SIG-M5 treated with dmso at 0.1 percent for 504 hours (cell line): Measurements from ENCODE around the gene TCF20.

ENCODE experiments used
- DNase-seq: peaks from one replicate; lab custom pipeline; 2025; ENCODE audit not compliant: unreplicated experiment; lab: John Stamatoyannopoulos, UW

Gene TCF20

DNA sequence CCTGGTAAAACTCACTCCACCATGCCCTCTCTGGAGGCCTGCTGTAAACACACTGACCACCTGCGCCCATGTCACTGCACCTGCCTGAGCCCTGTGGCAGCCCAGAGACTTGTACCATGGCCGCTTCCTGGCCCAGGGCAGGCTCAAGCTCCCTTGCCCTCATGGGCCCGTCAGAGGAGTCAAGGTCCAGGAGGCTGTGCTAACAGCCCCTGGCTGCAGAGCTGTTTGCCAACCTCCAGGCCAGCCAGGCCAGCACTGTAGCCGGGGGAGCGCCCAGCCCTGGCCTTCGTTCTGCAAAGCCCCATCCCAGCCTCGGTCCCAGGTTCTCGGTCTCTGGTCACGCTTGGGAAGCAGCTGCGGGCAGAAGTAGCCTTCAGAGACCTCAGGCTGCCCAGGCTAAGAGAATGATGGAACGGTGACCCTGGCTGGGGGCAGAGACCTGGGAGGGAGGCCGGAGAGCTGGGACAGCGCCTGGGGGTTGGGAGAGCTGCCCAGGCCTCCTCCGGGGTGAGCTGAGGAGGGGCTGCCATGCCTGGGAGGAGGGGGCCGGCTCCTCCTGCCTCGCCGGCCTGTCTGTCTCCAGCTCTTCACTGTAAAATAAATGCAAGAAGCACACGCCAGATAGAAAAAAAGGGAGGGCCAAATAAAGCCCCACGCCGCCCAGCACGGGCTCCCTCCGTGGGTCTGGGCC lies 11.9 kb upstream of the TCF20 start:
- DNase-seq = no peak

DNA sequence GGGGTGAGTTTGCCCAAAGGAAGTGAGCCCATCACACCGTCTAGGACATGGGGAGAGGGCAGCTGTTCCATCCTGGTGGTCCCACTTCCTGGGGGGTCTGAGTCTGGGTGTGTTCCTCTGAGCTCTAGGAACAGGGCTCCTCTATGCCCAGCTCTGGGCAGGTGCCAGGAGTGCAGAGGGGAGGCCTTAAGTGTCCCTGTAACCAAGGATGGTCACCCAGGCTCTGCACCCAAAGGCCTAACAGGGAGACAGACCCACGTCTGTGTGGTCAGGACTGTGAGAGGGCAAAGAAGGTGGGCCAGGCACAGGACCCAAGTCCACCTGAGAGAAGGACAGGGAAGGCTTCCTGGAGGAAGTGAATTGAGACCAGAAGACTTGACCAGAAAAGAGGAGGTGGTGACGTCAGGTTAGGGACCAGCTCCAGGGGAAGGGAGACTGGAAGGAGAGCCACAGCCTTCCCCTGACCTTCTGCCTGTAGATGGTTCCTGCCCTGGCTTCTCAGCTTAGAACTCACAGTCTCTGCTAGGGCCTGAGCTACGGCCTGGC lies 11.3 kb upstream of the TCF20 start:
- no peak for DNase-seq

DNA sequence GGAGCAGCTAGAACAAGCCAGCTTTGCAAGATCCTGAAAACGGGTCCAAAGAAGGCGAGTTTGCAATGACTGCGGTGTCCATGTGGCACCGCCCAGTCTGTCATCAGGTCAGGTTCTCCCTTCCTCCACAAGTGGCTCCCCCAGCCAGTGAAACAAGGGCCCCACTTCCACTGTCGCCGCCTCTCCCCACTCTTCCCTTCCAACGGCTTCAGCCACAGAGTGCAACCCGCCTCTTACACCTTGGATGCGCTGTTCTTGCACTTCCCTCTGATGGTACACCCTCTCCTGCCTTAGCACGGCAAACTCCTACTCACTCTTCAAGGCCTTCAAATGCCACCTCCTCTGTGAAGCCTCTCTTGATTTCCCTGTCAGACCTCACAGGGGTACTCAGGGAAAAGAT lies 10.8 kb upstream of the TCF20 start:
- DNase-seq = no peak

DNA sequence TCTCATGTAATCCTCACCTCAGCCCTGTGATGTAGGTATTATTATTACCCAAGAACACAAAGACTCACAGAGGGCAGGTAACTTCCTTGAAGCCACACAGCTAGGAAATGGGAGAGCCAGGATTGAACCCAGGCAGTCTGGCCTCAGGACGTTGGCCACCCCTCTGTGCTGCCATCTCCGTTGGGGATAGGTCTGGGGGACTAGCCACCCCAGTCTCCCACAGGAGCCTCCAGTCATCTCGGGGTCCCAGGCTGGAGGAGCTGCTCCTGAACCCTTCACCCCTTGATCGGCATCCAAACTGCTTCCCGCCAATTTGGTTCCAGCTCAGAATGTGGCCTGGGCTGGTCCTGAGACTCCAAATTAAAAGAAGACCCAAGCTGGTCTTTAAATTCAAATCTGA lies 10.4 kb upstream of the TCF20 start:
- no peak for DNase-seq

DNA sequence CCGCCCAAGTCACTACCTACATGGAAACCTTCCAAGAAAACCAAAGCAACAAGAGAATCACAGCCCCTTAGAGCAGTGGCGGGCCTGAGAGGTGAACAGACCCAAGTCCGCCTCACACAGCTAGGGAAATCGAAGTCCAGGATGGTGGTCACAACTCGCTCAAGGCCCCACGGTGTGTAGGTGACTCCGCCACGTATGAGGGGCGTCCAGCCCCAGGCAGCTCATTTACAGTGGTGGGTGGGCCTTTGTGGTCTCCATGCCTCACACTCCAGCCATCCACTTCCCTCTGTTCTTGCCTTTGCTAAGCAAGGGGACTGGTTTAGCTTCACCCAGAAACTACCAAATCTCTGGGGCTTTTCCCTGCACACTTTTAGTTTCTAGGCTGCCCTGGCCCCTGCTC lies 9.7 kb upstream of the TCF20 start:
- DNase-seq = no peak

DNA sequence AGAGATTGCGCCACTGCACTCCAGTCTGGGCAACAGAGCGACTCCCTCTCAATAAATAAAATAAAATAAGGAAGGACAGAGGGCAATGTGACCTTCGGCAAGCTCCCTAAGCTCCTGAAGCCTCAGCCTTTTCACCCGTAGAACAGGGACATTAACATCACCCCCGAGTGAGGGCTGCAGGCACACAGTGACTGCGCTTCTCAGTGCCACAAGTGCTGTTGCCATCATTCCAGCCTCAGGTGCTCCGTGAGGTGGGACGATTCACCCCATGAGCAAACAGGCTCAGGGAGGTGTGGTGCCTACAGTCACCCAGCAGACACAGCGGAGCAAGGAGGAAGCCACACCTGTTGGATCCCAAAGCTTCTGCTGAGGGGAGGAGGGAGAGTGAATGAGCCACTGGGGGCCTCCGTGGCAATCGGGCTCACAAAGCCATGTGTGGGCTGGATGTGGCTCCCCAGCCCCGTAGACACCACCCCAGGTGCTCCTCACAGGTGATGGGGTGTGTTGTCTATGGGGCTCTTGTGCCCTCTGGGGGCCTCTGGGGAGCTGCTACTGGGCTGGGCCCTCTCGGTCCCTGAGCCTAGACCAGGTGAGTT lies 9.1 kb upstream of the TCF20 start:
- DNase-seq = no peak

DNA sequence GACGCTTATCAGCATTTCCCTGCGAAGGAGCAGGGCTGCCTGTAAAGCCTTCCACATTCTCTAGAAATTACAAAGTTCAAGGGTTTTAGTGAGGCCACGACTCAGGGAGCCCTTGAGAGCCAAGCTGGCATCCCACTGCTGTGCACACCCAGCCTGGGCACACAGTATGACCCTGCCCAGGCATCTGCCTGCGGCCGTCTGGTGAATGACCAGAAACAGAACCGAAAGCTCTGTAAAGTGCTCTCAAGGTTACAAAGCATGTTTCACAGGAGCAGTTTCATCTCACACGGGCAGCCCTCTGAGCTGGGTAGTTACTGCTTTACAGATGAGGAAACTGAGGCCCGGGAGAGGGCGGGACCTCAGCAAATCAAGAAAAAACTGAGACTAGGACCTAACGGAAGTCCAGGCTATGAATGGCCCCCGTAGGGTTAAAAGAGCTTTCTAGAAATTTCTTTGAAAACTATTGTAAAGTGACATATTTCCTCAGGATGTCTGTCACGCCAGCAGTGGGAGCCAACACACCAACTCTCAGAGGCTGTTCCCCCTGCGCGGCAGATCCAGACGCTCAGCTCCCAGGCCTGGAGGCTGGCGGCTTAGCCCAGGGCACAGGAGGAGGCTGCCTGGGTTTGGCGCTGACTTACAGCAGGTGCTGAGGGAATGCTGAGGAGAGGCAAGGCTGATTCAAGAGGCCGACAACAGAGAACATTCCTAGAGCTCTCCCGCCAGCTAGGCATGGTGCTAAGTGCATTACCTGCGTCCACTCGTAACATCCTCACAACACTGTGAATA lies 7.7 kb upstream of the TCF20 start:
- no peak for DNase-seq

DNA sequence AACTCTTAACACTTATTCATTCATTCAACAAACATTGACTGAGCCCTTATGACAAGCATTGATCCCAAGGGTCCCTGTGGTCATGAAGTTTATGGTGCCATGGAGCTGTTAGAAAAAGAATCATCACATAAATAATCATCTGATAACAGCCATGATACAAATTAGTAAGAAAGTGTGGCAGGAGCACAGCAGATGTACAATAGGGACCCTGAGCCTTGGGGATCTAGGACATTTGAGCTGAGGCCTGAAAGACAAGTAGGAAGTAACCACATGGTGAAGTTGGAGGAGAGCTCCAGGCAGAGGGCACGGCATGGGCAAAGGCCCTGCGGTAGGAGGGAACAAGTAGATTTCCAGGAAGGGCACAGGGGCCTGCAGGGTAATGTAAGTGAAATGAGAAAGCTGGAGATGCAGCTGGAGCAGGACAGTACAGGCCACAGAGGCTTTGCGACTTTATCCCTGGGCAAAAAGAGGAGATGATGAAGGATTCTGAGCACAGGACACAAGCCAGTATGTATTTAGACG lies 6.8 kb upstream of the TCF20 start:
- no peak for DNase-seq

DNA sequence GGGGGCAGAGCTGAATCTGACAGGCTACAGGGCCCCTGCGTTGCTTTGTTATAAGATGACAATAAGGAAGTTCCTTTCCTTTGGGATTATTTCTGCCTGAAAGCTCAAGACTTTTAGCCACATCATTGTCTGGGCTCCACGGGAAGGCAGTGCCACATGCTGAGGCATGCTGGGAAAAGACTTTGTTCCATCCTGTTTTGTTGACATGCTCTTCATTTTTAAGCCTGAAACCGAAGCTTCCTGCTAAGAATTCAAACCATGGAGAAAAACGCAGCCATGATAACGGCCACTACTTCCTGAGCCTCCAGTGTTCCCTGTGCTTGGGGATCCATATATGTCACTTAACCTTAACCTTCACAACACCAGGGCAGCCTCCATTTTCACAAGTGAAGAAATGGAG lies 5.5 kb upstream of the TCF20 start:
- DNase-seq = no peak

DNA sequence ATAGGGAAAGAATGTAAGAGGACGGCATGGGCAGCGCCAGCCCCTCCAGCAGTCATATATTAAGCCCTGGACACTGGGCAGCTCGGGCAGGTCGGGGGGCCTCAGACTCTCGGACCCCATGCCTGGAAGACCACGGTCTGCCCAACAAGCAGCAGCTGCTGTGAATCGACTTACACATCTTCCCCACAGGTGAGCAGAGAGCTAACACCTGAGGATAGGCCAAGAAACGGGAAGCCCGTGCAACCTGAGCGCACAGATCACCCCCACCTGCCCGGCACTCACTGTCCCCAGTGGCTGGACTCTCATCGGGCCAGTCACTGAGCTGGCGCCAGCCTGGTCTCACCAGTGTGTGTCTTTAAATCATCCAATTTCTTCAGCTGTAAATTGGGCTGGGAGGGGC lies 4.7 kb upstream of the TCF20 start:
- DNase-seq = no peak

DNA sequence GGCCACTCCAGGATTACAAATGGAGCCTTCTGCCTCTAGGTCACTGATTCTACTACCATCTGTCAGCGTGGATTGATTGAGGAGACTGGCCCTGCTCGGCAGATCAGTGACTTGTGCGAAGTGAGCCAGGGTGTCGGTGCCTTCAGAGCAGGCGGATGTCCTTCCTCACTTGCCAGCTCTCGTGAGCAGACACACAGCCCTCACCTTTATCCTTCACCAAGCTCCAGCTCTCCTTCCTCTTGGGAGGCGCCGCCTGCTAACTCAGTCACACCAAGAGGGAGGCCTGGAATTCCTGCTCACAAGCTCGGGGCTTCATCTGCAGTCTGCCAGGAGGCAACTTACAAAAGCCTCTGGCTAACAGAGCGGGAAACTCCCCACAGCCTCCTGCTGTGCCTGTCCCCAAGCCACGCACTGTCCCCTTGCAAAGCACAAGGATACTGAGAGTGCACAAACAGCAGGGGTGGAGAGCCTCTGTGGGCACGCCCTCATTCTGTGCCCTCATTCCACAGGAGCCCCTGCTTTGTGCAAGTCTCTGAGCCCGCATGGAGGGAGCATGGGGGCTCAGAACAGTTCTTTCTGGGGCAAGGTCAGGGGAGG lies 3.5 kb upstream of the TCF20 start:
- no peak for DNase-seq

DNA sequence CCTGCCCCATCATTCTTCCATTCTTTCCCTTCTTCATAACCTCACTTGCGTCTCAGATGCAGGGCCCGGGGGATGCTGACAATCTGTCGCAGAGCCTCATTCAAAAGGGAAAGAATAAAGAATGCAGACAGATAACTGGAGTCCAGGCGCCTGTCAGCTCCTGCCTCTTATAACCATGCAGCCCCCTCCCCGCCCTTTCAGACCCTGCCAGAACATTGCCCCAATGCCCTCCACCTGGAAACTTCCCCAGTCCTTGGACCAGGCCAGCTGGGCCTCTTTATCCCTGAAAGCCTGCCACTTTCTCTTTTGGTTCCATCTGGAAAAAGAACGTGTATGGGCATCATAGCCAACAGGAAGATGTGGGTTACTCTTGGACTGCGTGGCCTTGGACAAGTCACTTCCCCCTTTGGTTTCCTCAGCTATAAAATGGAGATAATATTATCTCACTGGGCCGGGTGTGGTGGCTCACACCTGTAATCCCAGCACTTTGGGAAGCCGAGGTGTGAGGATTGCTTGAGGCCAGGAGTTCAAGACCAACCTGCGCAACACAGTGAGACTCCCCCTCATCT lies 2.1 kb upstream of the TCF20 start:
- no peak for DNase-seq

DNA sequence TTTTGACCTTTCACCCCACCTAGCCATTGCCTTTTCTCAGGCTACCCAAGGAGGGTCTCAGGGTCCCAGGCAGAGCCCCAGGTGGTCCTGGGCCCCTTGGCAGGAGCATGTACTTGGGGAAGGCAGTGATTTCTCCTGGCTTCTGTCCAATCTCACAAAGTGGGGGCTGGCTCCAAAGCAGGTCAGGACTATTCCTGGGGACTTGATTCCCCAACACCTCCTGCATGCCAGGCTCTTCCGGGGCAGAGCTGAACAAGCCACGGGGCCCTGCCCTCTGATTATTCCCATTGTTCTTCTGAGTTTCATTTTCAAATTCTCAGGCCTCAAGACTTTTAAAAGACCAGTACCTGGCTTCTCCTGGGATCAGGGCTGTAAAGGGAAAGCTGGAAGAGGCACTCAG lies 1.5 kb upstream of the TCF20 start:
- DNase-seq = no peak

DNA sequence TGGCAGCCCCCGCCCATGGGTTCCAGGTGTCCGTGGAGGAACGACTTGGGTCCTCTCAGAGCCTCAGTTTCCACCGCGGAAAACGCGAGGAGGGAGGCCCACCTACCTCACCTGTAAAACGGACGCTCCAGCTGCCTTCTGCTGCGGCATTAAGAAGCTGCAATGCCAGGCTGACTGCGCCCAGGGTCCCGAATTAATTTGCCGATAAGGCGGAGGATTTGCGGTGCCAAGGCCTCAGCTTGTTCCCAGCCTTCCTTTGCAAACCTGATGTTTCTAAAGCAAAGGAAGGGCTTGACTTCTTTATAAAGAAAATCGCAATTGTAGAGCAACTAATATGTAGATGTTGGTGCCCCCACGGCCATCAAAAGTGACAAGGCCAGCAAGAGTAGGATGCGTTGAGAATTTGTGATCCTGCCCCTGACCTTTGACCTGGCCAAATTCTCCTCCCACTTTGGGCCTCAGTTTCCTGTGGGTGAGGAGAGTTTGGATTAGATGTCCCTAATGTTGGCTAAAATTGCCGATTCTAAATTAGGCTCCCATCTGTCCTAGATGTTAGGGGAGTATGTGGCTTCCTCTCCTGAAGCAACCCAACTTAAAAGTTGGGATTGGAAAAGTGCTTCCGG lies 849 bp upstream of the TCF20 start:
- DNase-seq = no peak

DNA sequence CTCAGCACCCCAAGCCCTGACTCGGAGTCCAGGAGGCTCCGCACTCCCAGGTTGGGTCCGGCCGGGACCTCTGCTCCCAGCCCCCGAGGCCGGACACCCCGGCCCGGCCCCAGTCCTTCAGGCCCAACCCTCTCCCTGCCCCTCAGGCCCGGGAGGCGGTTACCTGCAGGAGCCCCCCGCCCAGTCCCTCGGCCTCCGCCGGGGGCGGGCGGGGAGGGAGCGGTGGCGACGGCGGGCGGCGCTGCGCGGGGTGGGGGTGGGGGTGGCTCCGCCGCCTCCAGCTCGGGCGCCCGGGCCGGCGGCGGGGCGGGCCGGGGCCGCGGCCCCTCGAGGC lies 310 bp downstream of the TCF20 start:
- DNase-seq = no peak

DNA sequence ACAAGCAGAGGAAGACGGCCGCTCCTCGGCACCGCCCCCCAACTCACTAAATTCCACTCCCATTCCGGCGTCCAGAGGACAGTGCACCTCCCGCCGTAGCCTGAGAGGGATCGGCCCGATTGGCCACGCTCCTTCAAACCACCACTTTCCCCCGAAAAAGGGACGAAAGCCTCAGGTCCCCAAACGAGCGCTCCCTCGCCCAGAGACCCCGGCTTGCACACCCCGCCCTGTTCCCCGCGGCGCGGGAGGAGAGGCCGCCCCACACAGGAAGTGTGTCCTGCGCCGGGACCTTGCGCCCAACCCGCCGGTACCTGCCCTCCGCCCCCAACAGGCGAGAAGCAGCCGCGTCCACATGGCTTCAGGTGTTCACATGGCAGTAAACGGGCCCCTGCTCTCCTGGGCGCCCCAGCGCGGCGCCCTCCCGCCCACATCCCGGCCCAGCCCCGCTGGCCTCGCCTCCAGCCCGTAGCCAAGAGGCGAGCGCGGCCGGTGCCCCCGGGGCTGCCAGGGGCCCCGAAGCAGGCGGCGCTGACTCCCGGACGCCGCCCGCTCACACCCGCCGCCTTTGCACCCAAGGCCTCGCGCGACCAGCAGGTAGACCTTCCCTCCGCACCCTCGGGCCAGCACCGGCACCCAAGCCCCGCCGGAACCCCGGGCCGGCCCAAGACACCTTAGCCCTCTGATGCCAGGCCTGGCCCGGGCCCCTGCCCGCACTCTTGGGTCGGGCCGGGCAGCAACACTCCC lies 849 bp downstream of the TCF20 start:
- peak; percentile 26 for DNase-seq

DNA sequence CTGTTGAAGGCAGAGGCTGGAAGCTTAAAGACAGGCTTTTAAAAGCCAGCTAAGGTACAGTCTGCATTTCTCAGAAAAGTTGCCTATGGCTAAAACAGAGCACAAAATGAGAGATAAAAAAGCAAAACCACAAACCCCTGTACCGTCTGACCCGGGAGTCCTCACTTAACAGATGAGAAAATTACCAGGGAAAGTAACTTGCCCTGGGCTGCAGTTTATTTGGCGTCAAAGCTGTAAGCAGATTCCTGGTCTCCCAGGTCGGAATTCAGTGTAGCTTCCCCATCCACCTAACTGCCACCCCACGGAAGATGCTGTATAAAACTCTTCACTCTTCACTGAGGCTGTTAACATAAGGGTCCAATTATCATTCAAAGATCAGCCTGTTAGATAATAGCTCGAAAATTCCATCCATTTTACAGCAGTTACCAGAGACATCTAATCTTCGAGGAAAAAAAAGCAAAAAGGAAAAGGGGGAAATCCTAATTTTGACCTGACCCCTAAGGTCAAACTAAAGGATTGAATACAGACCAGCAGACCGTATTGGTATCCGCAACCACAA lies 1.5 kb downstream of the TCF20 start:
- no peak for DNase-seq

DNA sequence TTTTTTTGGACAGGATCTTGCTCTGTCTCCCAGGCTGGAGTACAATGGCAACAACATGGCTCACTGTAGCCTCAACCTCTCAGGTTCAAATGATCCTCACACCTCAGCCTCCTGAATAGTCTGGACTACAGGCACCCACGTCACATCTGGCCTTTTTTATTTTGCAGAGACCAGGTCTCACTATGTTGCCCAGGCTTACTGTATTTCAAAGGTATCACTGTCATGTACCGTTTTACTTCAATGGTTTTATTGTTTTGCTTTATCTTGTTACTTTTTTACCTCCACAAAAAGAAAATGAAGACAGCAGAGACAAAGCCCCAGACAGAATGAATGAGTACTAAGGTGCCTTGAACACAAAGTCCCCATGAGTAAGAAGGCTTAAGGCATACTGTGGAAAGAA lies 5.1 kb downstream of the TCF20 start:
- DNase-seq = no peak

DNA sequence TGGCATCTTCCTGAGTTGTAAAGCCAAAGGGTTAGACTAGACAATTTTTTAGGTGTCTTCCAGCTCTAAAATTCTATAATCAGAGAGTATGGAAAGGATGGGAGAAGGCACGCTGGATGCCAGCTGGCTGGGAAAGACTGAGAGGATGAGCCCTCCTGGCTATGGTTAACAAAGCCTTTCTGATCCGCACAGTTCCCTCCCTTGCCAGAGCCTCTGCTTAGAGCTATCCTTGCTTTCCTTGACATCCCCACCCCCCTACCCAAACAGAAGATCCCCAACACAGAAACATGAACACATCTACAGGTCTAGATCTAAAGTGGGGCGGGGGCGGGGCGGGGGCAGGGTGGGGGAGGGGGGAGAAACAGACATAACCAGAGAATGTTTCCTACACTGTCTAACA lies 6.5 kb downstream of the TCF20 start:
- DNase-seq = no peak

DNA sequence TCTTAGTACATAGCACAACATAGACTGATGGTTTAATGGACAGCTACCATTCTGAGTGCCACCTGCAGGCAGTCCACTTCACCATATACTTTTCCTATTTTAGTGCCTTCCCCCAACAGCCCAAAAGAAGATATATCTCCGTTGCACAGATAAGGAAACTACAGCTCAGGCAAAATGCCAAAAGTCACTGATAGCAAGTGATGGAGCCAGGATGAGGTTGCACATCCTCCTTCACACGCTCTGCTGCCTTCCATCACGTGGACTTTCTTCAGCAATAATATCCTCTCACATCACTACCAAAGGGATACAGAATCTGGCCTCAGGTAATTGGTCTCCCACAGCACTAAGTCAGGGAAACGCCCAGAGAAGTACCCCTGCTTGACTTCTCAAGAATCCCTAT lies 7.5 kb downstream of the TCF20 start:
- no peak for DNase-seq
